ENCODE results near the gene MEAK7. TPM values are rescaled to one million over a fixed set of nuclear protein-coding genes. Genes with fewer than 3 reads are reported as not detected.

MEAK7 gene
- total RNA-seq, 2 experiments from 2014 or later = 21.1 to 22.4 TPM

GRCh38 chr16:84540194-84540593 is 35.7 kb upstream of the MEAK7 start:
- Mint-ChIP-seq H3K4me1 (ENCODE audit: low read depth) (peaks cover 27% of the 10 kb centered on the region), H3K27ac (no peak overlapping the region), H3K27me3 (no peaks in the 10 kb centered on the region), H3K9me3 (no peaks in the 10 kb centered on the region), H3K4me3 (no peak overlapping the region), H3K36me3 (ENCODE audit: low read depth) (peaks cover 17% of the 10 kb centered on the region)
- ChIA-PET POLR2A (interaction anchor here (0.9 to 1.8 kb wide), 4 partner anchors 9 to 26 kb away, joined by 3 to 4 read pairs (median 4); no protein-coding TSS in a partner anchor), CTCF (interaction anchor here (0.7 to 1.7 kb wide), 3 partner anchors 11 to 82 kb away, joined by 3 to 5 read pairs (median 5); no protein-coding TSS in a partner anchor)
- no peak for ATAC-seq
- TF ChIP-seq CTCF (IDR thresholded peaks at IDR 0.05) = no peak
- DNase-seq = no peak
- intact Hi-C loops (cut with micrococcal nuclease) = no loop called here

- Mint-ChIP-seq H3K36me3 (ENCODE audit: low read depth) (peaks cover 5% of the 10 kb centered on the region), H3K27me3 (no peaks in the 10 kb centered on the region), H3K27ac (no peak overlapping the region), H3K9me3 (no peaks in the 10 kb centered on the region), H3K4me1 (ENCODE audit: low read depth) (peaks cover 9% of the 10 kb centered on the region), H3K4me3 (no peak overlapping the region)
- POLR2A ChIA-PET = interaction anchor here (1.4 to 1.6 kb wide), 3 partner anchors 10 to 15 kb away, joined by 4 to 5 read pairs (median 5); no protein-coding TSS in a partner anchor
- TF ChIP-seq CTCF (IDR thresholded peaks at IDR 0.05) = no peak
- intact Hi-C loops (cut with micrococcal nuclease) = no loop called here
- no peak for DNase-seq
- ATAC-seq = no peak
- CTCF ChIA-PET = interaction anchor here (1.1 to 1.2 kb wide), 2 partner anchors 13 to 188 kb away, joined by 3 to 4 read pairs; no protein-coding TSS in a partner anchor
Observed at GRCh38 chr16:84538222-84538840, 33.9 kb upstream of the MEAK7 start.

GRCh38 chr16:84537491-84538151 is 33.2 kb upstream of the MEAK7 start:
- Mint-ChIP-seq H3K4me1 (ENCODE audit: low read depth) (peaks cover 12% of the 10 kb centered on the region), H3K36me3 (ENCODE audit: low read depth) (peaks cover 2% of the 10 kb centered on the region), H3K4me3 (no peak overlapping the region), H3K27me3 (no peaks in the 10 kb centered on the region), H3K9me3 (no peaks in the 10 kb centered on the region), H3K27ac (no peak overlapping the region)
- intact Hi-C loops (cut with micrococcal nuclease) = no loop called here
- POLR2A ChIA-PET = interaction anchor here (0.7 to 1.6 kb wide), 4 partner anchors 10 to 19 kb away, joined by 3 to 5 read pairs (median 4); no protein-coding TSS in a partner anchor
- no peak for DNase-seq
- TF ChIP-seq CTCF (IDR thresholded peaks at IDR 0.05) = no peak
- no peak for ATAC-seq
- CTCF ChIA-PET = interaction anchor here (0.7 to 1.1 kb wide), 2 partner anchors 189 to 199 kb away, joined by 3 read pairs; no protein-coding TSS in a partner anchor

- no peak for TF ChIP-seq CTCF (IDR thresholded peaks at IDR 0.05)
- ATAC-seq (no peak), DNase-seq (no peak)
- Mint-ChIP-seq H3K36me3 (ENCODE audit: low read depth) (peaks cover 2% of the 10 kb centered on the region), H3K27me3 (no peaks in the 10 kb centered on the region), H3K4me1 (ENCODE audit: low read depth) (peaks cover 20% of the 10 kb centered on the region), H3K27ac (no peak overlapping the region), H3K9me3 (no peaks in the 10 kb centered on the region), H3K4me3 (no peak overlapping the region)
- intact Hi-C loops (cut with micrococcal nuclease) = no loop called here
- CTCF ChIA-PET = no interaction called here
- POLR2A ChIA-PET = interaction anchor here (0.7 kb wide), 1 partner anchor 8 kb away, joined by 3 read pairs; no protein-coding TSS in a partner anchor
Observed at GRCh38 chr16:84535851-84536250, 31.4 kb upstream of the MEAK7 start.

DNA sequence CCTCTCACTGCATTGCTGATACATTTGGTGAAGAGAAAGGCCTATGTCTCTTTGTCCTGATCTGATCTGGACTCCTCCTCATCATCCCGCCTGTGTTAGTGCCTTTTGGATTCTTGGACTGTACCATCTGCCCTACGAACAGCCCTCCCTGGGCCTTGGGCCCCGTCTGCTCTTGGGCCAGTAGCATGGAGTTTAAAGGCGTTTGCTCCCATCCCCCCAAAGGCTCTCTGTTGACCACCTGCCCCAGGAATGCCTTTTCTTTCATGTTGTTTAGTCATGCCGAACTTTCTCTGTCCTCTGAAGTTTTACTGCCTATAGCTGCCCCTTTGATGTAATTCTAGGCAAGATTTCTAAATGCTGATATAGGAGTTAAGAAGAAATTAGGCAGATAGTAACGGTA is 30.9 kb upstream of the MEAK7 start:
- no peak overlapping the region for H3K4me3 Mint-ChIP-seq
- ATAC-seq = no peak
- ChIA-PET CTCF (no interaction called here), POLR2A (no interaction called here)
- H3K36me3 Mint-ChIP-seq (ENCODE audit: low read depth) = peaks cover 5% of the 10 kb centered on the region
- H3K4me1 Mint-ChIP-seq (ENCODE audit: low read depth) = peaks cover 20% of the 10 kb centered on the region
- peaks cover under 1% of the 10 kb centered on the region for H3K9me3 Mint-ChIP-seq
- no peaks in the 10 kb centered on the region for H3K27me3 Mint-ChIP-seq
- H3K27ac Mint-ChIP-seq = no peak overlapping the region
- intact Hi-C loops (cut with micrococcal nuclease) = no loop called here
- no peak for DNase-seq
- no peak for TF ChIP-seq CTCF (IDR thresholded peaks at IDR 0.05)
